ENCODE measurements around the gene UMPS. TPM values are rescaled to one million over a fixed set of nuclear protein-coding genes. Genes with fewer than 3 reads are reported as not detected.

Gene UMPS
- total RNA-seq, 1 donor from 2014 or later = 50.3 TPM

DNA sequence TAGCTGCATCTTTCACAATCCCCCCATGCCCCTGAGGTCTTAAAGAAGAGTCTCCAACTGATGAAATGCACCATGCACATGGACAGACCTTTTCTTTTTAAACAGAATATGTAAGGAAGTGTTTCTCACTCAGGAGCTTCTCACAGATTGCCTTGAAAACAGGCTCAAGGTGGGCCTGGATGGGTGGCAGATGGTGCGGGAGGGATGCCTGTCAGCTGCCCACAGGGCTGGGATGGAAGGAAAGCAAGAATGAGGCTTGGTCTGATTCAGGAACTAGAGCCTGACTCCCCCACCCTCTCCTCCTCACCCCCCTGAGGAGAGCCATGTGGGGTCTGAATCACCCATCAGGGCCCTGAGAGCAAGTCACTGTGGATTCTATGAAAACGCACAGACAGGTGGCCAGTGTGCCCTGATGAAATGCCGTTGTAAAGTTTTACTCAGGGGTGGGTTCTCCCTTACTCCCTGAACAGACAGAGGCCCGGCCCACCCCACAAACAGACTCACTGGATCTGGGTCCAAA, 67.2 kb downstream of the UMPS start:
- TF ChIP-seq, protein P1, sequence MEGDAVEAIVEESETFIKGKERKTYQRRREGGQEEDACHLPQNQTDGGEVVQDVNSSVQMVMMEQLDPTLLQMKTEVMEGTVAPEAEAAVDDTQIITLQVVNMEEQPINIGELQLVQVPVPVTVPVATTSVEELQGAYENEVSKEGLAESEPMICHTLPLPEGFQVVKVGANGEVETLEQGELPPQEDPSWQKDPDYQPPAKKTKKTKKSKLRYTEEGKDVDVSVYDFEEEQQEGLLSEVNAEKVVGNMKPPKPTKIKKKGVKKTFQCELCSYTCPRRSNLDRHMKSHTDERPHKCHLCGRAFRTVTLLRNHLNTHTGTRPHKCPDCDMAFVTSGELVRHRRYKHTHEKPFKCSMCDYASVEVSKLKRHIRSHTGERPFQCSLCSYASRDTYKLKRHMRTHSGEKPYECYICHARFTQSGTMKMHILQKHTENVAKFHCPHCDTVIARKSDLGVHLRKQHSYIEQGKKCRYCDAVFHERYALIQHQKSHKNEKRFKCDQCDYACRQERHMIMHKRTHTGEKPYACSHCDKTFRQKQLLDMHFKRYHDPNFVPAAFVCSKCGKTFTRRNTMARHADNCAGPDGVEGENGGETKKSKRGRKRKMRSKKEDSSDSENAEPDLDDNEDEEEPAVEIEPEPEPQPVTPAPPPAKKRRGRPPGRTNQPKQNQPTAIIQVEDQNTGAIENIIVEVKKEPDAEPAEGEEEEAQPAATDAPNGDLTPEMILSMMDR (IDR thresholded peaks at IDR 0.05; ENCODE audit: unreplicated experiment) = no peak
- Mint-ChIP-seq H3K4me3 (ENCODE audit: low read depth) (no peak overlapping the region), H3K36me3 (ENCODE audit: insufficient read depth) (peaks cover 10% of the 10 kb centered on the region)

More for the DNA sequence above, 67.2 kb downstream of the UMPS start:
- Mint-ChIP-seq H3K9me3 (ENCODE audit: low read depth) (no peaks in the 10 kb centered on the region), H3K27ac (no peak overlapping the region), H3K27me3 (no peaks in the 10 kb centered on the region), H3K4me1 (ENCODE audit: low read depth) (no peaks in the 10 kb centered on the region)
- DNase-seq (ENCODE audit: low spot score, unreplicated experiment) = no peak

Small RNAs within 50 kb of the gene (microRNA-seq; reads per million reads assigned to microRNA genes)
- gene MIR544B (ENCODE audit: borderline number of aligned reads, unreplicated experiment) = not detected

Other genes with a start within 250 kb of the UMPS start
- 58.8 and 65.4 TPM in 2 replicates for gene ITGB5, start 156.9 kb downstream of the UMPS start, total RNA-seq
- gene MUC13, start 204.3 kb downstream of the UMPS start, total RNA-seq = 0.42 TPM in 1 of 2 replicates, not detected in the other

Measured in progenitor cell of endocrine pancreas (in vitro differentiated cells).